ENCODE results near the gene IRF9.

GRCh38 chr14:24184104-24184970, 23.3 kb downstream of the IRF9 start:
- TF ChIP-seq CTCF (IDR thresholded peaks at IDR 0.05) (no peak), POLR2A (IDR thresholded peaks at IDR 0.05) (no peak), POLR2AphosphoS5 (IDR thresholded peaks at IDR 0.05) (no peak), EP300 (IDR thresholded peaks at IDR 0.05) (no peak)
